ENCODE data around the gene CCL26. TPM values are rescaled to one million over a fixed set of nuclear protein-coding genes. Genes with fewer than 3 reads are reported as not detected.

Gene CCL26
- total and polyA plus RNA-seq, 9 of the 15 experiments (the other 6 are each of a cell fraction or from before 2014, with no cell fraction given) = 2.3 to 26.8 (median 8.4) TPM

GRCh38 chr7:75738604-75738974 lies 33.4 kb downstream of the CCL26 start, which contains the start of gene HIP1 (continued):
- TF ChIP-seq ZNF398 (CRISPR knock-in tag; IDR thresholded peaks at IDR 0.05) = no peak
- no peak for TF ChIP-seq ESRRB (CRISPR knock-in tag; IDR thresholded peaks at IDR 0.05; ENCODE audit: borderline replicate concordance)
- no peak for TF ChIP-seq CBX2 (IDR thresholded peaks at IDR 0.05; ENCODE audit: insufficient read depth, low read length, poor library complexity, severe bottlenecking)
- TF ChIP-seq ADNP (tag; IDR thresholded peaks at IDR 0.05) = no peak
- TF ChIP-seq MYBL2 (IDR thresholded peaks at IDR 0.05; ENCODE audit: low read depth) = no peak
- TF ChIP-seq MYBL2 (CRISPR knock-in tag; IDR thresholded peaks at IDR 0.05; ENCODE audit: borderline replicate concordance) = no peak
- no peak; a peak in 1 of 6 replicates for TF ChIP-seq CTCF (IDR thresholded peaks at IDR 0.05 in 2 of 3, conservative IDR thresholded peaks at IDR 0.05 in 1 of 3; ENCODE audit: insufficient read depth in 2 of 3, low read depth in 1 of 3, low read length in 3 of 3)
- TF ChIP-seq ARHGAP35 (IDR thresholded peaks at IDR 0.05; ENCODE audit: partially characterized antibody) = no peak
- no peak for TF ChIP-seq NUFIP1 (IDR thresholded peaks at IDR 0.05; ENCODE audit: partially characterized antibody)
- TF ChIP-seq NONO (IDR thresholded peaks at IDR 0.05; ENCODE audit: low read depth in 2 of 2, low read length in 1 of 2) = no peak
- peak; percentile 12 for TF ChIP-seq SUPT5H (IDR thresholded peaks at IDR 0.05)
- TF ChIP-seq BRF1 (IDR thresholded peaks at IDR 0.05; ENCODE audit: borderline replicate concordance, extremely low read depth, insufficient read length) = no peak
- TF ChIP-seq TOE1 (IDR thresholded peaks at IDR 0.05; ENCODE audit: borderline replicate concordance) = peak; percentile 12; the same call in 1 of the 2 replicates
- TF ChIP-seq TOE1 (CRISPR knock-in tag; IDR thresholded peaks at IDR 0.05; ENCODE audit: borderline replicate concordance, low read depth) = no peak
- peak; percentile 9 for TF ChIP-seq FIP1L1 (IDR thresholded peaks at IDR 0.05; ENCODE audit: low read depth, low read length, poor library complexity, severe bottlenecking)
- TF ChIP-seq ZBTB12 (CRISPR knock-in tag; IDR thresholded peaks at IDR 0.05) = no peak
- TF ChIP-seq KDM5B (IDR thresholded peaks at IDR 0.05; ENCODE audit: insufficient replicate concordance, low read depth, low read length) = no peak
- no peak for TF ChIP-seq NR2C2 (CRISPR knock-in tag; IDR thresholded peaks at IDR 0.05)
- no peak for TF ChIP-seq NR2C2 (tag; IDR thresholded peaks at IDR 0.05)
- TF ChIP-seq CREB3 (tag; conservative IDR thresholded peaks at IDR 0.05; ENCODE audit: low read depth) = no peak
- TF ChIP-seq POLR3A (IDR thresholded peaks at IDR 0.05; ENCODE audit: borderline replicate concordance, extremely low read depth, insufficient read depth, insufficient read length) = no peak
- TF ChIP-seq JUNB (CRISPR knock-in tag; conservative IDR thresholded peaks at IDR 0.05) = no peak
- no peak for TF ChIP-seq BDP1 (IDR thresholded peaks at IDR 0.05; ENCODE audit: insufficient read depth, insufficient read length)
- no peak for TF ChIP-seq ZNF551 (CRISPR knock-in tag; IDR thresholded peaks at IDR 0.05)
